ENCODE measurements around the gene PLVAP.

The PLVAP gene

DNA sequence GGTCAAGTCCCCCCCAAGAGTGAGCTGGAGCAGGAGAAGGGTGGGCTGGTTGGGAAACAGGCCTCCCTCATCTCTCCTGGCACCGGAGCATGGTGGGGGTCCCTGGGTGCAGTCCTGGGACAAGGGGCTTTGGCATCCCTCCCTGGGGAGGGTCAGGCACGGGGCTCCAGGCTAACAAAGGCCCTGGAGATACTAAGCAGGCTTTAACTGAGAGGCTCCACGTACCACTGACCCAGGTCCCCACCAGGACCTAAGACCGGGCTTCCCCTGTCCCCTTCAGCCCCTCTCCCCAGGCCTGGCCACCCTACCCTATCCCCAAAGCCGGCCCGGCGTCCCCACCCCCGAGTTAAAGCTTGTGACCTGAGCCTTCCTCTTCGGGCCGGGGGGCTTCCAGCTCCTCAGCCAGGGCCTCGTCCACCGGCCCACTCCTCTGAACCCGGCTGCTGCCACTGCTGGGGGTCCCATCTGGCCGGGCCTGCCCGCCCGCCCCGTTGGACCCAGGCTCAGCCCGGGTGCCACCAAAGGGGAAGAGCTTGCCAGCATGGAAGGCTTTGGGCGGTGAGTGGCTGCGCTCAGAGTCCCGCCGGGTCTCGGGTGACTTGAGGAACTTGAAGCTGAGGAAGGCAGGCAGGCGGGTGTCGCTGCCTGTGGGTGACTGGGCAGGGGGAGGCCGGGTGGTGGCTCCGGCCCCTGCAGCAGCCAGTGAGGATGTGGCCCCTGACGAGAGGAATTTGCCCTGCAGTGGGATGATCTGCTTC, 52.6 kb downstream of the PLVAP start:
- in situ Hi-C loops (cut with MboI; ENCODE audit: low sequenced_read_pairs) = no loop called here

- in situ Hi-C loops (cut with MboI; ENCODE audit: low sequenced_read_pairs) = no loop called here
Measured at GRCh38 chr19:17323964-17324332, 53.2 kb downstream of the PLVAP start.

GRCh38 chr19:17323300-17323963, 53.7 kb downstream of the PLVAP start:
- in situ Hi-C loops (cut with MboI; ENCODE audit: low sequenced_read_pairs) = no loop called here

- in situ Hi-C loops (cut with MboI; ENCODE audit: low sequenced_read_pairs) = no loop called here
Measured at GRCh38 chr19:17322854-17323253, 54.3 kb downstream of the PLVAP start.

DNA sequence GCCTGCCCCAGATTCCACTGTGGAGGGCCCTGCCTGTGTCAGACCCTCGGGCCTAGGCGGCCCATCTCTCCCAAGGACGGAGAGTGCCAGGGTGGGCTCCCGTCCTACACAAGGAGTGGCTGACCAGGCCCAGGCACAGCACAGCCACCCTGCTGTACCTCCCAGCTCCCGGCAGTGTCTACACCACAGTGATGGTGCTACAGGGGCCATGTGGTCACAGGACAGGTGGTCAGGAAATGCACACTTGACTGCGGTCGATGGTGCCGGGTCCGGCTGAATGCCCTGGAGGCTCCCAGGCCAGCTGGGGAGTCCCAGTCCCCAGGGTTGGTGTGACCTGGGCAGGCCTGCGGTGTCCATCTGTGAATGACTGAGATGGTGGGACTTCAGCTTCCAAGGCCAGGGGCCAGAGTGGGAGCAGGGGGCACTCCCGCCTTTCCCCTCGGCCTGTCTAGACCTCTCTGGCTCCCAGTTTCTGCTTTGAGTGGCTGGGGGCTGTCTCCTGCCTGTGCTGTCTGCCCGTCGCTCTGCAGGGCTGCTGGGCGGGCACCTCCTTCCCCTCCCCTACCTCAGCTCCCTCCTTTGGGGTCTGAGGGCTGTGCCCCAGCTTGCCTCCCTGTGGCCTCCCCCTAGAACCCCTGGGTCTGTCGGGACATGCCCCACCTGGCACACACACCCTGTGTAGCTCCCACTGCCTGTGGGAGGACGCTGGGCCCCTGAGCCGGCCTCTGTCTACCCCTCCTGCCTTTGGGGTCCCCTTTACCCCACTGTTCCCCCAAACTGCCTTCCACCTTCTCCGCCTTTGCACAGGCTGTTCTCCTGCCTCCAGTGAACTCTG, 55.3 kb downstream of the PLVAP start:
- in situ Hi-C loops (cut with MboI; ENCODE audit: low sequenced_read_pairs) = no loop called here

DNA sequence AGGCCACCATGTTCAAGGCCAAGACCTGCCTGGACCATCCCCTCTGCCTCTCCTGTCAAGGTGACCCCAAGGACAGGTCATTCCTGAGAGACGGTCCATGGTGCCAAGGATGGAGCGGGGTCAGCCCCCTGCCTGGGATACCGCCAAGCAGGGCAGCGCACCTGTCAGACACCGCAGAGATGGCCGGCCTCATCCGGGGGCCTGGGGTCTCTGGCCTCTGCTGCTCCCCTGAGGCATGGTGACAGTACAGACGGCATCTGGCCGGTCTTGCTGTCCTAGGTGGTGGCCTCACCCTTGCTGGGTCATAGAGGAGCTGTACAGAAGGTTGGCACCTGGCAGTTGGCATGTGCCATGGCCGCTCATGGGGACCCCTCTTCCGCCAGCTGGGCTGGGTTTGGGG, 56.7 kb downstream of the PLVAP start:
- in situ Hi-C loops (cut with MboI; ENCODE audit: low sequenced_read_pairs) = no loop called here

DNA sequence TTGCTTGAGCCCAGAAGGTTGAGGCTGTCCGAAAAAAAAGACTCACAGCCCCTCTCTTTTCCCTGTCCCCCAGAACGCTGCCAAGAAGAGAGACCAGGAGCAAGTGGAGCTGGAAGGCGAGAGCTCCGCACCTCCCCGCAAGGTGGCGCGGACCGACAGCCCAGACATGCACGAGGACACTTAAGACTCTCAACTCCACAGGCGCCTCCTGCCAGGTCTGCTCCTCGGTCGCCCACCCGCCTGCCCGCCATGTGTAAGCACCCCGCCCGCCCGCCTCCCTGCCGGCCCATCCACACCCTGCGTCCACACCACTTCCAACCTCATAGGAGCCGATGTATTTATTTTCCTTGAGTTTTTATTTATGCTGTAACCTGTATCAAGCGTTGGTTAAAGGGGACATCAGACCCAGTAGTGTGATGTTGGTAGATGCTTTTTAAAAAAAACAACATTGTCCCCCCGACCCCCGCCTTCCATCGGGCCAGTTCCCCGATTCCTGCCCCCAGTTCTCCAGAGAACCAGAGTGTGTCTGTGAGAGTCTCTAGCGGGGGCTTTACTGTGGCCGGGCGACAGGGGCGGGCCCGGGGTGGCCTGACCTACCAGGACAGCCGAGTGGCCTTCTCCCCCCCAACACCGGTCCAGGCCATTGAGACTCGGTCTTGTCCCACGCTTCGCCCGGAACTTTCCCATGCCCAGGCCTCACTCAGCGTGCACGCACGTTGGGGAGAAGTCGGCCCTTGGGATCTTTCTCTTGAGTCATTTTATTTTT, 57.5 kb downstream of the PLVAP start:
- in situ Hi-C loops (cut with MboI; ENCODE audit: low sequenced_read_pairs) = no loop called here

DNA sequence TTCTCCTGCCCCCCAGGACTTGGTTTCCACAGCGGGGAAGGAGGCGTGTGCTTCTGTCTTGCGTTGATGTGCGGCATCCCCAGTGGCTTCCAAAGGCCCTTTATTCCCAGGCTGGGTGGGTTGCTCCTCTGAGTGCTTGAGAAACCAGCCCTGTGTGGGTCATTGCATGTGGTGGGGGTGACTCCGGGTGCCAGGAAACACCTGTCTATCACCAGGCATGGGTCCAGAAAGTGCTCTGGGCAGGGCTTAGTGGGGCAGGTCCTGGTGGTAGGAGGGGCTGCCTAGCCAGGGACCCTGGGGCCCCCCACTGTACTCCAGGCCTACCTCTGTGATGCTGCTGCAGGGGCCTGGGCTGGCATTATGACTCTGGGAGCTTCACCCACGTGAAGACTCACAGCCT, 58.2 kb downstream of the PLVAP start:
- in situ Hi-C loops (cut with MboI; ENCODE audit: low sequenced_read_pairs) = no loop called here

- in situ Hi-C loops (cut with MboI; ENCODE audit: low sequenced_read_pairs) = no loop called here
Measured at GRCh38 chr19:17314007-17314593, 63.0 kb downstream of the PLVAP start.

DNA sequence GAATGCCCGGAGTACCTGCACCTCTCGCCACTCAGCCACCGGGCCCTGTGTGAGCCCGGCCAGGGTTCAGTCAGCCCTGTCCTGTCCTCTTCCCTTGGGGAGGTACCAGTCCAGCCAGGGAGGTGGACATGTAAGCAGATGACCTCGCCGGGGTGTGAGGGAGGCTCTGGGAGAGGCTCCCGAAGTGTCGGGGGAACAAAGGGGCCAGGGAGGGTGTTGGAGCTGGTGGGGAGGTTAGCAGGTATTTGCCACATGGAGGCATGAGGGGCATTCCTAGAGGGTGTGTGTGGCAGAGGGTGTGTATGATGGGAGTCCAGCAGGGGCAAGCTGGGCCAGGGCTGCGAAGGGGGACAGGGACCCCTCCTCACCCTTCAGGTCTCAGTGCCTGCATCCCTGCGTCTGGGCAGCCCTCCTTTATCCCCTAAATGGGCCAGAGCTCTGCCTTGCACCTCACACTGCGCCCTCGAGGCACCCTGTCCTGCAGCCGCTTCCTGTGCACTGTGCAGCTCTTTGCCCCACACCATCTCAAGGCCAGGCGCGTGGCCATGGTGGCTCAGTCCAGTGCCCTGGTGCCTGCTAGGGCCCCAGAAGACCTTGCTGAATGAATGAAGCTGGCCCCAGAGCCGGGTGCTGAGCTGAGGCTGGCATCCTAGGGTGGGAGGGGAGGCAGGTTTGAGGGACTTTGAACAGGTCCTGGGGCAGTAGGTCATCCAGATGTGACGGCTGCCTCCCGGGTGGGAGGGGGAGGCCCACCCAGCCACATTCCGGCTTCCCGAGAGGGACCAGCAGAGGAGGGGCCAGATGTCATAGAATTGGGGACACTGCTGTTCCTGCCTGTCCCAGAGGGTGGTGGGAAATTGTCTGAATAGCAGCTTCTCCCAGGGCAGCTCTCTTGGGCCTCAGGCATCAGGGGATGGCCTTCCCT, 64.7 kb downstream of the PLVAP start:
- in situ Hi-C loops (cut with MboI; ENCODE audit: low sequenced_read_pairs) = no loop called here

GRCh38 chr19:17311455-17312188, 65.5 kb downstream of the PLVAP start:
- in situ Hi-C loops (cut with MboI; ENCODE audit: low sequenced_read_pairs) = no loop called here

DNA sequence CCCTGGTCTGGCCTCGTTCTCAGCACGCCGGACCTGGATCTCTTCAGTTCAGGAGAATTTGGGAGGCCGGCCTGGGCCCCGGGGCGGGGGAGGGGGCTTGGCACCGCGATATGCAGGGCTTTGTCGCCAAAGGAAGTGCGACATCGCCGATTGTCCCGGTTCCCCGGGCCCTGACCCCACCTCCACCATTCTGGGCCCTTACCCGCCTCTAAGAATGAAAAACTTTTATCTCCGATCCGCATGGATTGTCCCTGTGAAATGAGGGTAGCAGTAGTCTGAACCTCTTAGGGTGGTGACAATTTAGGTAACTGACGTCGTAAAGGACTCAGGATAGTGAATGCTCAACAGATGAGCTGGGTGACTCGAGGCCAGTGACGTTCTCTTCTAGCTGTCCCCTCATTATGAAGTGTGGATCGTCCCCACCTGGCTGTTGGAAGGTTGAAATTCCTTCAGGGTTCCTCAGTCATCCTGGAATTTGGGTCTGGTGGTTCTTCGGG, 67.1 kb downstream of the PLVAP start:
- in situ Hi-C loops (cut with MboI; ENCODE audit: low sequenced_read_pairs) = no loop called here

- in situ Hi-C loops (cut with MboI; ENCODE audit: low sequenced_read_pairs) = no loop called here
Measured at GRCh38 chr19:17309198-17309964, 67.8 kb downstream of the PLVAP start, which contains the start of gene DDA1. Gene DDA1, plus strand, starts transcription at chr19:17309563. Its CDS starts 92 bp downstream, at chr19:17309655.

- in situ Hi-C loops (cut with MboI; ENCODE audit: low sequenced_read_pairs) = no loop called here
Measured at GRCh38 chr19:17307876-17308377, 69.2 kb downstream of the PLVAP start.

GRCh38 chr19:17306285-17306714, 70.8 kb downstream of the PLVAP start:
- in situ Hi-C loops (cut with MboI; ENCODE audit: low sequenced_read_pairs) = no loop called here

DNA sequence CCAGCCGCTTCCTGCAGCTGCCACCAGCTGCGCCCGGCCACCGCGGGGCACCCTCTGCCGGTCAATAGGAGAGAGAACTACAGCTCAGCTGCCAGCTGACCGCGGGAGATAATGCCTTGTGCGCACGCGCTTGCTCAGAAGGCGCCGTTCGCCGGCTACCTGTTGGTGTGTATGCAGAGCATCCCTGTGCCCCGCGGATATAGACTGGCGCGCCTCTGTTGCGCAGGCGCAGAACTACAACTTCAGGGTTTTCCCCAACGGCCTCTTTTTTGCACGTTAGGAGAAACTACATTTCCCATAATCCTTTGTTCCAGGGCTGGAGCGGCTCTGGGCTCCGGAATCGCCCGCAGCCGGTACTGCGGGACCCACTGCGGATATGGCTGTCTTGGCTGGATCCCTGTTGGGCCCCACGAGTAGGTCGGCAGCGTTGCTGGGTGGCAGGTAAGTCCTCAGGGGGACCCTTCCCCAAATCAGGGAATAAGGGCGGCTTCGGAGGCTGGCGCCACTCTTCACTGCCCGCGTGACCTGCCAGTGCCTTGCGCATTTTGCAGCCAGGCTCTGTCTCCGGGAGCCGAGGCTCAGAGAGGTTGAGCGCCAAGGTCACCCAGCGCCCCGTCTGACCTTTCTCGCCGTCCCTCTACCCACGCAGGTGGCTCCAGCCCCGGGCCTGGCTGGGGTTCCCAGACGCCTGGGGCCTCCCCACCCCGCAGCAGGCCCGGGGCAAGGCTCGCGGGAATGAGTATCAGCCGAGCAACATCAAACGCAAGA, 71.4 kb downstream of the PLVAP start, which contains the start of gene MRPL34:
Gene MRPL34, plus strand, starts transcription at position 356 of the 768 bp plus-strand sequence. Its CDS starts 21 bp downstream, at position 377.
- in situ Hi-C loops (cut with MboI; ENCODE audit: low sequenced_read_pairs) = no loop called here

DNA sequence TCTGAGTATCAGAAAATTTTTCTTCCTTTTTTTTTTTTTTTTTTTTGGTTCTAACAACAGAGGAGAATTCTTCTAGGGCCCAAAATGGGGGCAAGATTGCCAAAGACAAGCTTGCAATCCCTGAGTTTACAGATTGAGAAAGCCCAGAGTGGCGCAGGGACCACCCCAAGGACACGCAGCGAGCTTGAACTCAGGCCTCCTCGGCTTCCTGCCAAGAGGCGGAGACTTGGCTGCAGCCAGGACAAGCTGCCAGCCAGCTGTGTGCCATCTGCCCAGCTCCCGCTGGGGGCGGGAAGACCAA, 72.0 kb downstream of the PLVAP start:
- in situ Hi-C loops (cut with MboI; ENCODE audit: low sequenced_read_pairs) = no loop called here

All from HL-60/S4 treated with phorbol 12-myristate 13-acetate at 8.2 ng/mL for 4 days and 3 days (cell line).